B cell (primary cell): ENCODE measurements around the gene TRIM2.

Experiments used
- EZH2 ChIP-seq: IDR thresholded peaks from 2 replicates; pipeline ENCODE4 v1.6.1; 2012; ENCODE audit warnings: borderline replicate concordance, low read depth, mild to moderate bottlenecking, moderate library complexity, low read length; ENCODE audit not compliant: insufficient read depth, poor library complexity, severe bottlenecking
- TF ChIP-seq, protein P1 (sequence below): fragments of 200-600 bp; IDR thresholded peaks from one replicate; pipeline ENCODE4 v1.8.0; 2022; ENCODE audit warnings: antibody characterized with exemption, mild to moderate bottlenecking

DNA sequence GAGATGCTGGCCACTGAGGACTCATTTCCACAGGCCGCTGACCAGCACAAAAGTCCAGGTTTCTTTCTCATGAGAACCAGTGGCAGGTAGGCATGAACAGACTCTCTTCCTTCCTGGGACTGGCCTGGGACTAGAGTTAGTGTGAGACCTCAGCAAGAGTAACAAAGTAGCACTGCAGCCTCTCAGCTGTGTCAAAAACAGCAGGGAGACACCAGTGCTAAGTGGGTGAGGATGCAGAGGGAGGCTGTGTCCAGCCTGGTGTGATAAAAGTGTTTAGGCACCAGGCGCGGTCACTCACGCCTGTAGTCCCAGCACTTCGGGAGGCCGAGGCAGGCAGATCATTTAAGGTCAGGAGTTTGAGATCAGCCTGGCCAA, 42.9 kb downstream of the TRIM2 start:
- TF ChIP-seq, protein P1, sequence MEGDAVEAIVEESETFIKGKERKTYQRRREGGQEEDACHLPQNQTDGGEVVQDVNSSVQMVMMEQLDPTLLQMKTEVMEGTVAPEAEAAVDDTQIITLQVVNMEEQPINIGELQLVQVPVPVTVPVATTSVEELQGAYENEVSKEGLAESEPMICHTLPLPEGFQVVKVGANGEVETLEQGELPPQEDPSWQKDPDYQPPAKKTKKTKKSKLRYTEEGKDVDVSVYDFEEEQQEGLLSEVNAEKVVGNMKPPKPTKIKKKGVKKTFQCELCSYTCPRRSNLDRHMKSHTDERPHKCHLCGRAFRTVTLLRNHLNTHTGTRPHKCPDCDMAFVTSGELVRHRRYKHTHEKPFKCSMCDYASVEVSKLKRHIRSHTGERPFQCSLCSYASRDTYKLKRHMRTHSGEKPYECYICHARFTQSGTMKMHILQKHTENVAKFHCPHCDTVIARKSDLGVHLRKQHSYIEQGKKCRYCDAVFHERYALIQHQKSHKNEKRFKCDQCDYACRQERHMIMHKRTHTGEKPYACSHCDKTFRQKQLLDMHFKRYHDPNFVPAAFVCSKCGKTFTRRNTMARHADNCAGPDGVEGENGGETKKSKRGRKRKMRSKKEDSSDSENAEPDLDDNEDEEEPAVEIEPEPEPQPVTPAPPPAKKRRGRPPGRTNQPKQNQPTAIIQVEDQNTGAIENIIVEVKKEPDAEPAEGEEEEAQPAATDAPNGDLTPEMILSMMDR: no peak
- TF ChIP-seq EZH2: no peak
